HEK293 (cell line): ENCODE measurements around the gene FICD.
A peak's percentile ranks its signal among the peaks of the same experiment; 100 is the strongest.

Experiments used
- CTCF ChIA-PET: fragments of 350-600 bp; formaldehyde crosslinking; extraction: SDS; loops from one replicate; lab custom pipeline; 2021; ENCODE audit warnings: antibody characterized with exemption; lab: Yijun Ruan, JAX
- POLR2A ChIA-PET: fragments of 300-600 bp; formaldehyde crosslinking; extraction: SDS; loops from one replicate; lab custom pipeline; 2020; ENCODE audit warnings: antibody characterized with exemption, inconsistent platforms; lab: Yijun Ruan, JAX
- H3K27ac ChIP-seq: fragments of 200-500 bp; sonication (Bioruptor generic); 2 replicates; pipeline ENCODE4 v1.5.1; 2014; ENCODE audit warnings: low read depth, low read length, control low read depth, inconsistent platforms; ENCODE audit errors: extremely low read depth
- H3K36me3 ChIP-seq, 2 experiments: fragments of 200-500 bp in 1 of 2; sonication (Bioruptor generic) in 1 of 2; 1 replicate in 1 of 2; 2 replicates in 1 of 2; pipeline ENCODE4 v1.5.1; 2014 to 2017; ENCODE audit warnings: inconsistent platforms in 2 of 2, low read length in 2 of 2; ENCODE audit not compliant: control insufficient read depth in 2 of 2, insufficient read depth in 1 of 2
- H3K4me1 ChIP-seq: fragments of 200-500 bp; sonication (Bioruptor generic); 2 replicates; pipeline ENCODE4 v1.5.1; 2014; ENCODE audit warnings: mild to moderate bottlenecking, low read length, inconsistent platforms; ENCODE audit not compliant: control insufficient read depth, insufficient read depth
- H3K4me3 ChIP-seq: 2 replicates; pipeline ENCODE4 v1.5.1; 2011; ENCODE audit warnings: low read depth, mild to moderate bottlenecking, control low read depth, low read length, moderate library complexity
- H3K9me3 ChIP-seq: fragments of 200-500 bp; sonication (Bioruptor generic); 2 replicates; pipeline ENCODE4 v1.5.1; 2014; ENCODE audit warnings: low read depth, low read length, inconsistent platforms; ENCODE audit not compliant: control insufficient read depth, insufficient read depth
- CTCF ChIP-seq: fragments of 450-650 bp; formaldehyde crosslinking; IDR thresholded peaks from 2 replicates; pipeline ENCODE4 v1.5.1; 2016; ENCODE audit warnings: missing biosample characterization, missing genetic modification characterization
- MZF1 ChIP-seq: fragments of 450-650 bp; formaldehyde crosslinking; IDR thresholded peaks from 2 replicates; pipeline ENCODE4 v1.5.1; 2017; ENCODE audit warnings: missing biosample characterization, missing genetic modification characterization, borderline replicate concordance
- PBX3 ChIP-seq: sonication (generic); formaldehyde crosslinking; IDR thresholded peaks from 2 replicates; pipeline ENCODE4 v1.8.1; 2022; ENCODE audit warnings: mild to moderate bottlenecking, moderate library complexity, missing genetic modification reagents
- TRIM28 ChIP-seq: IDR thresholded peaks from 2 replicates; pipeline ENCODE4 v1.6.1; 2011; ENCODE audit warnings: low read length, control low read depth, borderline replicate concordance
- ZEB2 ChIP-seq: fragments of 450-650 bp; formaldehyde crosslinking; IDR thresholded peaks from 2 replicates; pipeline ENCODE4 v1.5.1; 2016; ENCODE audit warnings: missing biosample characterization, missing genetic modification characterization
- ZFP69B ChIP-seq: fragments of 450-650 bp; formaldehyde crosslinking; IDR thresholded peaks from 2 replicates; pipeline ENCODE4 v1.5.1; 2016; ENCODE audit warnings: missing biosample characterization, missing genetic modification characterization
- ZNF132 ChIP-seq: fragments of 450-650 bp; formaldehyde crosslinking; IDR thresholded peaks from 2 replicates; pipeline ENCODE4 v1.5.1; 2017; ENCODE audit warnings: missing biosample characterization, missing genetic modification characterization, borderline replicate concordance
- ZNF146 ChIP-seq: fragments of 450-650 bp; formaldehyde crosslinking; IDR thresholded peaks from 2 replicates; pipeline ENCODE4 v1.5.1; 2016; ENCODE audit warnings: missing biosample characterization, missing genetic modification characterization
- ZNF175 ChIP-seq: fragments of 450-650 bp; formaldehyde crosslinking; IDR thresholded peaks from 2 replicates; pipeline ENCODE4 v1.5.1; 2016; ENCODE audit warnings: missing biosample characterization, missing genetic modification characterization
- ZNF184 ChIP-seq: fragments of 450-650 bp; IDR thresholded peaks from 2 replicates; pipeline ENCODE4 v1.5.1; 2018; ENCODE audit warnings: missing biosample characterization, mild to moderate bottlenecking, missing genetic modification characterization
- ZNF335 ChIP-seq: fragments of 450-650 bp; formaldehyde crosslinking; conservative IDR thresholded peaks from 2 replicates; pipeline ENCODE4 v1.5.1; 2016; ENCODE audit warnings: missing biosample characterization, missing genetic modification characterization
- ZNF398 ChIP-seq: fragments of 450-650 bp; formaldehyde crosslinking; IDR thresholded peaks from 2 replicates; pipeline ENCODE4 v1.5.1; 2017; ENCODE audit warnings: missing biosample characterization, missing genetic modification characterization
- ZNF416 ChIP-seq: fragments of 450-650 bp; formaldehyde crosslinking; IDR thresholded peaks from 2 replicates; pipeline ENCODE4 v1.5.1; 2016; ENCODE audit warnings: missing biosample characterization, missing genetic modification characterization
- ZNF423 ChIP-seq: fragments of 450-650 bp; formaldehyde crosslinking; IDR thresholded peaks from 2 replicates; pipeline ENCODE4 v1.5.1; 2016; ENCODE audit warnings: missing biosample characterization, missing genetic modification characterization
- ZNF558 ChIP-seq: fragments of 450-650 bp; formaldehyde crosslinking; IDR thresholded peaks from 2 replicates; pipeline ENCODE4 v1.5.1; 2016; ENCODE audit warnings: missing biosample characterization, missing genetic modification characterization
- ZNF561 ChIP-seq: fragments of 450-650 bp; IDR thresholded peaks from 2 replicates; pipeline ENCODE4 v1.5.1; 2018; ENCODE audit warnings: missing biosample characterization, missing genetic modification characterization, borderline replicate concordance
- ZNF585B ChIP-seq: fragments of 450-650 bp; formaldehyde crosslinking; IDR thresholded peaks from 2 replicates; pipeline ENCODE4 v1.5.1; 2016; ENCODE audit warnings: missing biosample characterization, missing genetic modification characterization
- ZNF600 ChIP-seq: fragments of 450-650 bp; formaldehyde crosslinking; IDR thresholded peaks from 2 replicates; pipeline ENCODE4 v1.5.1; 2016; ENCODE audit warnings: missing biosample characterization, missing genetic modification characterization
- ZNF610 ChIP-seq: fragments of 450-650 bp; formaldehyde crosslinking; IDR thresholded peaks from 2 replicates; pipeline ENCODE4 v1.5.1; 2016; ENCODE audit warnings: missing biosample characterization, missing genetic modification characterization, borderline replicate concordance
- ZNF623 ChIP-seq: fragments of 450-650 bp; formaldehyde crosslinking; IDR thresholded peaks from 2 replicates; pipeline ENCODE4 v1.5.1; 2016; ENCODE audit warnings: missing biosample characterization, missing genetic modification characterization
- ZNF629 ChIP-seq: fragments of 450-650 bp; formaldehyde crosslinking; IDR thresholded peaks from 2 replicates; pipeline ENCODE4 v1.5.1; 2017; ENCODE audit warnings: missing biosample characterization, missing genetic modification characterization
- ZNF654 ChIP-seq: fragments of 450-650 bp; formaldehyde crosslinking; IDR thresholded peaks from 2 replicates; pipeline ENCODE4 v1.5.1; 2016; ENCODE audit warnings: low read depth, missing biosample characterization, missing genetic modification characterization
- ZNF660 ChIP-seq: fragments of 450-650 bp; IDR thresholded peaks from 2 replicates; pipeline ENCODE4 v1.5.1; 2018; ENCODE audit warnings: missing biosample characterization, mild to moderate bottlenecking, missing genetic modification characterization
- ZNF692 ChIP-seq: fragments of 450-650 bp; formaldehyde crosslinking; IDR thresholded peaks from 2 replicates; pipeline ENCODE4 v1.5.1; 2016; ENCODE audit warnings: missing biosample characterization, missing genetic modification characterization
- ZNF837 ChIP-seq: fragments of 450-650 bp; formaldehyde crosslinking; IDR thresholded peaks from 2 replicates; pipeline ENCODE4 v1.5.1; 2016; ENCODE audit warnings: missing biosample characterization, missing genetic modification characterization

The FICD gene

GRCh38 chr12:108518716-108519496, 3.8 kb downstream of the FICD start:
- no peaks in the 10 kb centered on the region for H3K9me3 ChIP-seq
- POLR2A ChIA-PET, result no interaction called here
- CTCF ChIA-PET, result interaction anchor here (0.6 to 1.3 kb wide), 4 partner anchors 76 to 526 kb away, joined by 3 to 6 read pairs (median 4); no protein-coding TSS in a partner anchor
- H3K36me3 ChIP-seq, result peaks cover 7 to 73% of the 10 kb centered on the region in 2 experiments; a peak in 2 of 3 replicates
- H3K4me1 ChIP-seq, result no peaks in the 10 kb centered on the region
- TF ChIP-seq ZNF398 (tag by site-specific recombination), result no peak
- peak; percentile 80 for TF ChIP-seq ZNF600 (tag by site-specific recombination)
- H3K27ac ChIP-seq, result no peak overlapping the region
- no peak overlapping the region for H3K4me3 ChIP-seq

- peaks cover 11 to 80% of the 10 kb centered on the region in 2 experiments; a peak in 2 of 3 replicates for H3K36me3 ChIP-seq
- TF ChIP-seq CTCF (tag by site-specific recombination), result 0 out of 2 replicates have a peak, but pooled peaks have one; percentile 26
- no peak for TF ChIP-seq ZNF610
- peak; percentile 43; the same call in 1 of the 2 replicates for TF ChIP-seq ZFP69B (tag by site-specific recombination)
- peak; percentile 23; the same call in 1 of the 2 replicates for TF ChIP-seq ZNF654 (tag by site-specific recombination)
- TF ChIP-seq ZNF146 (tag by site-specific recombination), result no peak
- TF ChIP-seq MZF1 (tag by site-specific recombination), result no peak
- TF ChIP-seq ZNF692, result 0 out of 2 replicates have a peak, but pooled peaks have one; percentile 31
- no peak for TF ChIP-seq ZNF585B
- TF ChIP-seq ZNF629 (tag by site-specific recombination), result no peak
- no peak overlapping the region for H3K4me3 ChIP-seq
- ChIA-PET CTCF (interaction anchor here (0.6 to 1.3 kb wide), 5 partner anchors 75 to 1326 kb away, joined by 3 to 6 read pairs (median 4); no protein-coding TSS in a partner anchor), POLR2A (no interaction called here)
- H3K9me3 ChIP-seq, result no peaks in the 10 kb centered on the region
- H3K27ac ChIP-seq, result no peak overlapping the region
- no peaks in the 10 kb centered on the region for H3K4me1 ChIP-seq
These were observed 4.5 kb downstream of the FICD start for GRCh38 chr12:108519558-108519957.

GRCh38 chr12:108523365-108523764, 8.3 kb downstream of the FICD start:
- H3K9me3 ChIP-seq, result no peaks in the 10 kb centered on the region
- H3K4me3 ChIP-seq, result no peak overlapping the region
- no peaks in the 10 kb centered on the region for H3K4me1 ChIP-seq
- no peak overlapping the region for H3K27ac ChIP-seq
- POLR2A ChIA-PET, result interaction anchor here (0.6 kb wide), 1 partner anchor 257 kb away, joined by 4 read pairs; no protein-coding TSS in a partner anchor
- H3K36me3 ChIP-seq, result peaks cover 40 to 99% of the 10 kb centered on the region in 2 experiments
- CTCF ChIA-PET, result interaction anchor here (0.5 to 2.0 kb wide), 2 partner anchors 8 to 11 kb away, joined by 3 to 11 read pairs; no protein-coding TSS in a partner anchor
- TF ChIP-seq ZNF660 (tag by site-specific recombination) (no peak), ZNF335 (no peak), ZEB2 (tag by site-specific recombination) (no peak), ZNF423 (tag by site-specific recombination) (no peak), ZNF623 (tag by site-specific recombination) (no peak), ZNF558 (tag by site-specific recombination) (no peak), ZNF561 (tag by site-specific recombination) (no peak), ZNF416 (tag by site-specific recombination) (no peak), PBX3 (no peak), ZNF184 (tag by site-specific recombination) (no peak), ZNF175 (no peak), ZNF837 (tag by site-specific recombination) (no peak), ZNF132 (no peak), TRIM28 (no peak)
